GM12864 (cell line): ENCODE measurements around the gene PDIA5.
"Not testable (repeated sequence)": the region's sequence is repeated elsewhere in the genome, so short reads cannot be mapped to it uniquely, and the experiment has no call there.

Source experiments
- DNase-seq: peaks from one replicate; pipeline ENCODE4 v3.0.0-alpha.2; 2011; ENCODE audit warnings: low read depth
- H3K4me3 ChIP-seq: 2 replicates; pipeline ENCODE4 v1.5.1; 2011; ENCODE audit warnings: mild to moderate bottlenecking, low read depth, low read length, control low read depth
- TF ChIP-seq, protein P1 (sequence below): IDR thresholded peaks from 2 replicates; pipeline ENCODE4 v1.5.1; 2011; ENCODE audit warnings: low read depth, mild to moderate bottlenecking, moderate library complexity, low read length, control low read depth, inconsistent platforms; ENCODE audit errors: missing control alignments

PDIA5 gene

DNA sequence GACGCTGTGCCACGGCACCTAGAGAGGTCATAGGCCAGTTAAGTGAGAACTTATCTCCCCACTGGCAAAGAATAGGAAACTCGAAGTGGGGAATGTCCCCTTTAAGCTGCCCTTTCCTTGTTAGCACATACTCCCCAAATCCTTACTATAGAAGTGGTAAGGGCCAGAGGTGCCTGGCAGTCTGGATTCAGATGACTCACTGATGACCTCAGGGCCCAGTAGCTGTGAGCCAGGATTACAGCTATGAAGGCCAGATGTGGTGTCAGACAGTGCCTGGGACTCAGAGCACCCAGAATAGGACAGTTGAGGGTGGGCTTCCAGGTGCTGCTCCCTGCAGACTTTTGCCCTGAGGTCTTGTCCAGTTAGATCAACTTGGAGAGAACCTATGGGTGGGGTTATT lies 37.7 kb downstream of the PDIA5 start:
- TF ChIP-seq, protein P1, sequence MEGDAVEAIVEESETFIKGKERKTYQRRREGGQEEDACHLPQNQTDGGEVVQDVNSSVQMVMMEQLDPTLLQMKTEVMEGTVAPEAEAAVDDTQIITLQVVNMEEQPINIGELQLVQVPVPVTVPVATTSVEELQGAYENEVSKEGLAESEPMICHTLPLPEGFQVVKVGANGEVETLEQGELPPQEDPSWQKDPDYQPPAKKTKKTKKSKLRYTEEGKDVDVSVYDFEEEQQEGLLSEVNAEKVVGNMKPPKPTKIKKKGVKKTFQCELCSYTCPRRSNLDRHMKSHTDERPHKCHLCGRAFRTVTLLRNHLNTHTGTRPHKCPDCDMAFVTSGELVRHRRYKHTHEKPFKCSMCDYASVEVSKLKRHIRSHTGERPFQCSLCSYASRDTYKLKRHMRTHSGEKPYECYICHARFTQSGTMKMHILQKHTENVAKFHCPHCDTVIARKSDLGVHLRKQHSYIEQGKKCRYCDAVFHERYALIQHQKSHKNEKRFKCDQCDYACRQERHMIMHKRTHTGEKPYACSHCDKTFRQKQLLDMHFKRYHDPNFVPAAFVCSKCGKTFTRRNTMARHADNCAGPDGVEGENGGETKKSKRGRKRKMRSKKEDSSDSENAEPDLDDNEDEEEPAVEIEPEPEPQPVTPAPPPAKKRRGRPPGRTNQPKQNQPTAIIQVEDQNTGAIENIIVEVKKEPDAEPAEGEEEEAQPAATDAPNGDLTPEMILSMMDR: no peak
- no peak for DNase-seq
- H3K4me3 ChIP-seq: no peak overlapping the region

GRCh38 chr3:123105201-123106189 lies 38.7 kb downstream of the PDIA5 start:
- peak; percentile 36 for DNase-seq
- TF ChIP-seq, protein P1: no peak
- no peak overlapping the region for H3K4me3 ChIP-seq

DNA sequence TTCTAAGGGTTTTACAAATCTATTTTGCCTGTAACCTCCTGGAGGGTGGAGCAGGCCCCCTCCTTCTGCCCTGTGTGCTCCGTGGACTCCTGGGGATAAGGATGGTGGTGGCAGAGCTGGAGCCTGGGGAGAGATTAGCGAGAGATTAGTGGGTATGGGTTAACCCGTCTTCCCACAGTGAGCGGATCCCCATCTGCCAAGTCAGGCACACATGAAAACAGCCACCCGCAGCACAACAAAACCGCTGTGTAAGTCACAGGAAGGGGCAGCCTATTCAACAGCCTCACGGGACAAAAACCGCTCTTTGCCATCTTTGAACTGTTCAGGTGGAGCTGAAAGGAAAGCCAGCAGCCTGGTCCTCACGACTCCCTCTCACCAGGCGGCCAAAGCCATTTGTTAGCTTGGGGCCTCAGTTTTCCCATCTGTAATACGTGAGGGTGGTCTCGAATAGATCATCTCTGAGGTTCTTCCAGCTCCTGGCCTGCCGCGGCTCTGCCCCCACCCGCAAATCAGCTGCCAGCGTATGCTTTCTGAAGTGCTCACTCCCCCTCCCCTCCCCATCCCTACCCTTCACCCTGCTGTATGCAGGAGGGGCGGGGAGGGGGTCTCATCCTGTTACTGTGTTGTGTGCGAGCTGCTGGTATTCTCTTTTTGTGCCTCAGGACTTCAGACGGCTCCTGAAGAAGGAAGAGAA lies 43.6 kb downstream of the PDIA5 start:
- TF ChIP-seq, protein P1: no peak
- H3K4me3 ChIP-seq: no peak overlapping the region
- no peak for DNase-seq

GRCh38 chr3:123110976-123111615 lies 44.3 kb downstream of the PDIA5 start:
- DNase-seq: no peak
- TF ChIP-seq, protein P1: no peak
- no peak overlapping the region for H3K4me3 ChIP-seq

DNA sequence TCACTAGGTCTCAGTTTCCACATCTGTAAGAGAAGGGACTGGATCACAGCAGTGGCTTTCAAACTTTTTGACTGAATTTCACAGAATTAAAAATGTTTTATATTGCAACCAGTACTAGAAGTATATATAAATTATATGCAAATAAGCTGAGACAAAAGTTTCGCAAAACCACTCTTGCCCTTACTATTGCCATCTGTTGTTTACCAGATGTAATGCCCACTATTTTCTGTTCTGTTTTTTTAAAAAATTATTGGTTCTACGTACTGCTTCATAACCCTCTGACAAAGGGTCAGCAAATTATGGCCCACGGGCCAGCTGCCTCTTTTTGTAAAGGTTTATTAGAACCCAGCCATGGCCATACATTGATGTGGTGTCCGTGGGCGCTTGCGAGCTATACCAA lies 44.8 kb downstream of the PDIA5 start:
- TF ChIP-seq, protein P1: no peak
- H3K4me3 ChIP-seq: no peak overlapping the region
- no peak for DNase-seq

- no peak for DNase-seq
- no peak overlapping the region for H3K4me3 ChIP-seq
- TF ChIP-seq, protein P1: no peak
Measured at GRCh38 chr3:123112232-123112631, 45.4 kb downstream of the PDIA5 start.

DNA sequence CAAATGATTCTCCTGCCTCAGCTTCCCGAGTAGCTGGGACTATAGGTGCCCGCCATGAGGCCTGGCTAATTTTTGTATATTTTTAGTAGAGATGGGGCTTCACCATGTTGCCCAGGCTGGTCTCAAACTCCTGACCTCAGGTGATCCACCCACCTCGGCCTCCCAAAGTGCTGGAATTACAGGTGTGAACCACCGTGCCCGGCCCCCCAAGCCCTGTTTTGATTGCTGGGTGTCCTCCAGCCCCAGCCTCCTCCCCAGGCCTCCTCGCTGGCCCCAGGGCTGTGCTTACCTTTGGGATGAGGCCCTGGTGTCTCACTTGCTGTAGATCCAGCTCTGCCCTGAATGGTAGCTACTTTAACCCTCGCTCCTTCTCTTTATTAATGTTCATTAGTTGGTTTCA lies 45.8 kb downstream of the PDIA5 start:
- not testable (repeated sequence) for H3K4me3 ChIP-seq, DNase-seq
